Measurements from ENCODE around the gene EDC3. TPM values are rescaled to one million over a fixed set of nuclear protein-coding genes. Genes with fewer than 3 reads are reported as not detected.
A peak's percentile ranks its signal among the peaks of the same experiment; 100 is the strongest.

The EDC3 gene
- polyA plus RNA-seq, 2 of the 4 experiments (the other 2 are of a cell fraction), result 23.2 to 24.1 TPM

DNA sequence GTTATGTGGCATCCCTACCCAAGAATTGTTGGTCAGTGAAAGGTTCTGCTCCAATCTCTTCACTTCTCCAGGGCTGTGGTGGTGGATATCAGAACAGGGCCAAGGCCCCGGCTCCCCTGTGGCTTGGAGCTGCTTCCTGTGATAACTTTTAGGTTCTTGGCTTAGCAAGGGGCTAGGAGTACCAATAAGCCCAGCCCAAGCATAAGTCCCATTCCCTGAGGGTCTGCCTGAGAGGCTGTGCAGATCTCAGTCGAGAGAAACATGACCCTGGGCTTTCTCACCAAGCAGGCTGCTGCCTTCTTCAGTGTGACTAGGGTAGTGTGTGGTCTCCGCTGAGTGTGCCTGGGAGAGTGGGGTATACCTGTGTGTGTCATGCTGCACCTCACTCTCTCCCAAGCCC, 73.1 kb downstream of the EDC3 start:
- no peak for FAIRE-seq
- TF ChIP-seq MAZ (IDR thresholded peaks at IDR 0.05; ENCODE audit: borderline replicate concordance, low read depth, low read length) (no peak), TFCP2L1 (CRISPR knock-in tag; IDR thresholded peaks at IDR 0.05) (no peak), MYC (IDR thresholded peaks at IDR 0.05; ENCODE audit: borderline replicate concordance, low read length) (no peak), SMC3 (IDR thresholded peaks at IDR 0.05) (no peak), RNF2 (IDR thresholded peaks at IDR 0.05; ENCODE audit: borderline replicate concordance, low read depth) (no peak), HOXA7 (CRISPR knock-in tag; IDR thresholded peaks at IDR 0.05) (no peak), ESRRA (IDR thresholded peaks at IDR 0.05; ENCODE audit: borderline replicate concordance, low read length) (no peak), NPAS2 (CRISPR knock-in tag; IDR thresholded peaks at IDR 0.05; ENCODE audit: borderline replicate concordance) (no peak), HEYL (CRISPR knock-in tag; IDR thresholded peaks at IDR 0.05) (no peak), JUNB (IDR thresholded peaks at IDR 0.05) (no peak), CBX8 (IDR thresholded peaks at IDR 0.05) (no peak), KDM1A (IDR thresholded peaks at IDR 0.05; ENCODE audit: low read depth) (no peak), CEBPB (IDR thresholded peaks at IDR 0.05) (no peak), GATA3 (IDR thresholded peaks at IDR 0.05; ENCODE audit: borderline replicate concordance) (no peak), EP300 (IDR thresholded peaks at IDR 0.05) (no peak)
- TF ChIP-seq, protein P1, sequence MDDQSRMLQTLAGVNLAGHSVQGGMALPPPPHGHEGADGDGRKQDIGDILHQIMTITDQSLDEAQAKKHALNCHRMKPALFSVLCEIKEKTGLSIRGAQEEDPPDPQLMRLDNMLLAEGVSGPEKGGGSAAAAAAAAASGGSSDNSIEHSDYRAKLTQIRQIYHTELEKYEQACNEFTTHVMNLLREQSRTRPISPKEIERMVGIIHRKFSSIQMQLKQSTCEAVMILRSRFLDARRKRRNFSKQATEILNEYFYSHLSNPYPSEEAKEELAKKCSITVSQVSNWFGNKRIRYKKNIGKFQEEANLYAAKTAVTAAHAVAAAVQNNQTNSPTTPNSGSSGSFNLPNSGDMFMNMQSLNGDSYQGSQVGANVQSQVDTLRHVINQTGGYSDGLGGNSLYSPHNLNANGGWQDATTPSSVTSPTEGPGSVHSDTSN (IDR thresholded peaks at IDR 0.05), result no peak
- TF ChIP-seq, protein P2, sequence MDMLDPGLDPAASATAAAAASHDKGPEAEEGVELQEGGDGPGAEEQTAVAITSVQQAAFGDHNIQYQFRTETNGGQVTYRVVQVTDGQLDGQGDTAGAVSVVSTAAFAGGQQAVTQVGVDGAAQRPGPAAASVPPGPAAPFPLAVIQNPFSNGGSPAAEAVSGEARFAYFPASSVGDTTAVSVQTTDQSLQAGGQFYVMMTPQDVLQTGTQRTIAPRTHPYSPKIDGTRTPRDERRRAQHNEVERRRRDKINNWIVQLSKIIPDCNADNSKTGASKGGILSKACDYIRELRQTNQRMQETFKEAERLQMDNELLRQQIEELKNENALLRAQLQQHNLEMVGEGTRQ (IDR thresholded peaks at IDR 0.05), result no peak
- Histone ChIP-seq H3K9me3 (no peaks in the 10 kb centered on the region), H3K4me3 (no peak overlapping the region), H3K4me1 (peaks cover 5% of the 10 kb centered on the region; the same call in 1 of the 3 replicates), H3K27ac (no peak overlapping the region), H3K4me2 (no peak overlapping the region)
- DNase-seq (ENCODE audit: low read depth in 1 of 2, low spot score in 1 of 2), result no peak
- POLR2A ChIA-PET, result no interaction called here
- CTCF ChIA-PET, result interaction anchor here (0.7 to 23.2 kb wide), 8 partner anchors 10 to 327 kb away, joined by 3 to 701 read pairs (median 7); no protein-coding TSS in a partner anchor
- no peak for ATAC-seq
- WGBS (ENCODE audit: missing lambda C conversion rate), result 90% methylated on average over 3 of the region's 3 CpGs

DNA sequence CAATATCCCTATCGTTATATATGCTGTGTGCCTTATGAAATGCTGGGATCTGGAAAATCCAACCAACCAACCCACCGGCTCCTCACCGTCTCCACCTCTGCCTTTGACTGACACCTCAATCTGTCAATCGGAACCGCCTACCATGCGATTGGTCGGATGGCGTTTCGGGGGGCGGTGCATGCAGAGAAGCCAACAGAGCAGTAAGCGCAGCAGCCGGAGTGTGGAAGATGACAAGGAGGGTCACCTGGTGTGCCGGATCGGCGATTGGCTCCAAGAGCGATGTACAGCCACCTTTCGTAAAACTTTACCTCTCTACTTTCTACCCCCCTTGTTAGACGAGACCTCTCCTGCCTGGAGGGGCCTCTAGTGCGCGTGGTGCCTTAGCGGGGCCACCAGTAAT, 73.9 kb downstream of the EDC3 start:
- CTCF ChIA-PET, result interaction anchor here (0.7 to 23.2 kb wide), 14 partner anchors 10 to 334 kb away, joined by 3 to 701 read pairs (median 4); no protein-coding TSS in a partner anchor
- FAIRE-seq, result no peak
- no peak for TF ChIP-seq SREBF2 (IDR thresholded peaks at IDR 0.05)
- TF ChIP-seq, protein P1 (IDR thresholded peaks at IDR 0.05), result 0 out of 2 replicates have a peak, but pooled peaks have one; percentile 36
- peak in 1 of 2 experiments; percentile 21; a peak in 1 of 6 replicates for ATAC-seq
- Histone ChIP-seq H3K9me3 (no peaks in the 10 kb centered on the region), H3K4me1 (peaks cover 14% of the 10 kb centered on the region; the same call in 1 of the 3 replicates), H3K4me2 (no peak overlapping the region), H3K27ac (no peak overlapping the region), H3K4me3 (no peak overlapping the region)
- WGBS (ENCODE audit: missing lambda C conversion rate), result 89% methylated on average over 21 of the region's 21 CpGs
- no peak for DNase-seq (ENCODE audit: low read depth in 1 of 2, low spot score in 1 of 2)
- POLR2A ChIA-PET, result no interaction called here

DNA sequence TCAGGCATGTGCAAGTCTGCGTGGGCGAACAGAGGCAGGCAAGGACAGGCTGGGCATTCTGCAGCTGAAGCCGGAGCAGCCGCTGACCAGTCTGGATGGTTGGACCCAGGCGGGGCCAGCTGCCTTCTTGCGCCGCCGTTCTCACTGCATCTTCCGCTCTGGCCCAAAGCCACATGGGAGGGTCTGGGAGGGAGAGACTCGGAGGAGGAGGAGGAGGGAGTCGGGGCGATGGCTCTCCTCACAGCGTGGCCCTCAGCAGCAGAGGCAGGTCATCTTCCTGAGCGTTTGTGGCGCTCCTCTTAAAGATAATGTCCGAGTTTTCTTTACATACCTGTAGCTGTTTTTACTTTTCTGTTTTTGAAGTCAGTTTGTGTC, 74.3 kb downstream of the EDC3 start:
- FAIRE-seq (no peak), DNase-seq (ENCODE audit: low read depth in 1 of 2, low spot score in 1 of 2) (no peak), ATAC-seq (no peak)
- Histone ChIP-seq H3K4me3 (no peak overlapping the region), H3K4me2 (no peak overlapping the region), H3K27ac (no peak overlapping the region), H3K4me1 (peaks cover 16% of the 10 kb centered on the region; the same call in 1 of the 3 replicates), H3K9me3 (no peaks in the 10 kb centered on the region)
- 92% methylated on average over 15 of the region's 16 CpGs for WGBS (ENCODE audit: missing lambda C conversion rate)
- TF ChIP-seq SREBF2 (IDR thresholded peaks at IDR 0.05) (no peak), ZC3H11A (IDR thresholded peaks at IDR 0.05) (no peak), GATA3 (IDR thresholded peaks at IDR 0.05; ENCODE audit: borderline replicate concordance) (no peak), NR3C1 (IDR thresholded peaks at IDR 0.05) (no peak), RFX5 (IDR thresholded peaks at IDR 0.05) (no peak), FOSL2 (IDR thresholded peaks at IDR 0.05) (no peak), FOSL2 (CRISPR knock-in tag; IDR thresholded peaks at IDR 0.05) (no peak), HOXB5 (CRISPR knock-in tag; IDR thresholded peaks at IDR 0.05) (no peak), ZNF302 (CRISPR knock-in tag; IDR thresholded peaks at IDR 0.05) (no peak), POLR2AphosphoS2 (conservative IDR thresholded peaks at IDR 0.05; ENCODE audit: low read length) (no peak), RAD21 (conservative IDR thresholded peaks at IDR 0.05 in 1 of 2, IDR thresholded peaks at IDR 0.05 in 1 of 2) (no peak), POLR2A (IDR thresholded peaks at IDR 0.05; ENCODE audit: low read length) (no peak)
- TF ChIP-seq, protein P3, sequence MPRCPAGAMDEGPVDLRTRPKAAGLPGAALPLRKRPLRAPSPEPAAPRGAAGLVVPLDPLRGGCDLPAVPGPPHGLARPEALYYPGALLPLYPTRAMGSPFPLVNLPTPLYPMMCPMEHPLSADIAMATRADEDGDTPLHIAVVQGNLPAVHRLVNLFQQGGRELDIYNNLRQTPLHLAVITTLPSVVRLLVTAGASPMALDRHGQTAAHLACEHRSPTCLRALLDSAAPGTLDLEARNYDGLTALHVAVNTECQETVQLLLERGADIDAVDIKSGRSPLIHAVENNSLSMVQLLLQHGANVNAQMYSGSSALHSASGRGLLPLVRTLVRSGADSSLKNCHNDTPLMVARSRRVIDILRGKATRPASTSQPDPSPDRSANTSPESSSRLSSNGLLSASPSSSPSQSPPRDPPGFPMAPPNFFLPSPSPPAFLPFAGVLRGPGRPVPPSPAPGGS (IDR thresholded peaks at IDR 0.05), result no peak
- TF ChIP-seq, protein P4, sequence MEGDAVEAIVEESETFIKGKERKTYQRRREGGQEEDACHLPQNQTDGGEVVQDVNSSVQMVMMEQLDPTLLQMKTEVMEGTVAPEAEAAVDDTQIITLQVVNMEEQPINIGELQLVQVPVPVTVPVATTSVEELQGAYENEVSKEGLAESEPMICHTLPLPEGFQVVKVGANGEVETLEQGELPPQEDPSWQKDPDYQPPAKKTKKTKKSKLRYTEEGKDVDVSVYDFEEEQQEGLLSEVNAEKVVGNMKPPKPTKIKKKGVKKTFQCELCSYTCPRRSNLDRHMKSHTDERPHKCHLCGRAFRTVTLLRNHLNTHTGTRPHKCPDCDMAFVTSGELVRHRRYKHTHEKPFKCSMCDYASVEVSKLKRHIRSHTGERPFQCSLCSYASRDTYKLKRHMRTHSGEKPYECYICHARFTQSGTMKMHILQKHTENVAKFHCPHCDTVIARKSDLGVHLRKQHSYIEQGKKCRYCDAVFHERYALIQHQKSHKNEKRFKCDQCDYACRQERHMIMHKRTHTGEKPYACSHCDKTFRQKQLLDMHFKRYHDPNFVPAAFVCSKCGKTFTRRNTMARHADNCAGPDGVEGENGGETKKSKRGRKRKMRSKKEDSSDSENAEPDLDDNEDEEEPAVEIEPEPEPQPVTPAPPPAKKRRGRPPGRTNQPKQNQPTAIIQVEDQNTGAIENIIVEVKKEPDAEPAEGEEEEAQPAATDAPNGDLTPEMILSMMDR (IDR thresholded peaks at IDR 0.05), result no peak
- CTCF ChIA-PET, result interaction anchor here (0.5 to 23.2 kb wide), 16 partner anchors 10 to 334 kb away, joined by 3 to 701 read pairs (median 4); no protein-coding TSS in a partner anchor
- POLR2A ChIA-PET, result no interaction called here

All from A549 (cell line).